ENCODE measurements around the gene DPM3.

The DPM3 gene

GRCh38 chr1:155103325-155103724, 37.0 kb downstream of the DPM3 start:
- Histone ChIP-seq H3K4me3 (ENCODE audit: low read depth, low read length) (no peak overlapping the region), H3K36me3 (replicated peaks) (no peaks in the 10 kb centered on the region), H3K27ac (no peak overlapping the region), H3K27me3 (replicated peaks) (peaks cover 3% of the 10 kb centered on the region)
- DNase-seq, result no peak
- in situ Hi-C loops (cut with HindIII; ENCODE audit: low pct_ligation_motif_present, low sequenced_read_pairs), result no loop called here
- TF ChIP-seq CTCF (IDR thresholded peaks at IDR 0.05; ENCODE audit: low read depth, low read length, missing control alignments), result no peak

- H3K36me3 ChIP-seq (replicated peaks), result no peaks in the 10 kb centered on the region
- H3K27me3 ChIP-seq (replicated peaks), result peaks cover 10% of the 10 kb centered on the region
- no peak overlapping the region for H3K27ac ChIP-seq
- in situ Hi-C loops (cut with HindIII; ENCODE audit: low pct_ligation_motif_present, low sequenced_read_pairs), result no loop called here
- H3K4me3 ChIP-seq (ENCODE audit: low read depth, low read length), result no peak overlapping the region
- DNase-seq, result no peak
- TF ChIP-seq CTCF (IDR thresholded peaks at IDR 0.05; ENCODE audit: low read depth, low read length, missing control alignments), result no peak
Measured at GRCh38 chr1:155099331-155099730, 41.0 kb downstream of the DPM3 start.

GRCh38 chr1:155094622-155094948, 45.7 kb downstream of the DPM3 start:
- Histone ChIP-seq H3K27me3 (replicated peaks) (peaks cover 10% of the 10 kb centered on the region), H3K36me3 (replicated peaks) (no peaks in the 10 kb centered on the region), H3K27ac (no peak overlapping the region), H3K4me3 (ENCODE audit: low read depth, low read length) (no peak overlapping the region)
- in situ Hi-C loops (cut with HindIII; ENCODE audit: low pct_ligation_motif_present, low sequenced_read_pairs), result no loop called here
- DNase-seq, result no peak
- TF ChIP-seq CTCF (IDR thresholded peaks at IDR 0.05; ENCODE audit: low read depth, low read length, missing control alignments), result no peak

- H3K27ac ChIP-seq, result no peak overlapping the region
- no peak for DNase-seq
- in situ Hi-C loops (cut with HindIII; ENCODE audit: low pct_ligation_motif_present, low sequenced_read_pairs), result no loop called here
- no peaks in the 10 kb centered on the region for H3K36me3 ChIP-seq (replicated peaks)
- no peak overlapping the region for H3K4me3 ChIP-seq (ENCODE audit: low read depth, low read length)
- peaks cover 10% of the 10 kb centered on the region for H3K27me3 ChIP-seq (replicated peaks)
- peak; percentile 58 for TF ChIP-seq CTCF (IDR thresholded peaks at IDR 0.05; ENCODE audit: low read depth, low read length, missing control alignments)
Measured at GRCh38 chr1:155093911-155094621, 46.3 kb downstream of the DPM3 start.

- in situ Hi-C loops (cut with HindIII; ENCODE audit: low pct_ligation_motif_present, low sequenced_read_pairs), result no loop called here
- H3K4me3 ChIP-seq (ENCODE audit: low read depth, low read length), result no peak overlapping the region
- peaks cover 10% of the 10 kb centered on the region for H3K27me3 ChIP-seq (replicated peaks)
- H3K27ac ChIP-seq, result no peak overlapping the region
- no peak for DNase-seq
- TF ChIP-seq CTCF (IDR thresholded peaks at IDR 0.05; ENCODE audit: low read depth, low read length, missing control alignments), result no peak
- H3K36me3 ChIP-seq (replicated peaks), result no peaks in the 10 kb centered on the region
Measured at GRCh38 chr1:155092641-155093040, 47.7 kb downstream of the DPM3 start.

- H3K27me3 ChIP-seq (replicated peaks), result peaks cover 10% of the 10 kb centered on the region
- no peak for TF ChIP-seq CTCF (IDR thresholded peaks at IDR 0.05; ENCODE audit: low read depth, low read length, missing control alignments)
- no peak overlapping the region for H3K4me3 ChIP-seq (ENCODE audit: low read depth, low read length)
- H3K27ac ChIP-seq, result no peak overlapping the region
- DNase-seq, result no peak
- in situ Hi-C loops (cut with HindIII; ENCODE audit: low pct_ligation_motif_present, low sequenced_read_pairs), result no loop called here
- H3K36me3 ChIP-seq (replicated peaks), result no peaks in the 10 kb centered on the region
Measured at GRCh38 chr1:155092131-155092530, 48.2 kb downstream of the DPM3 start.

Data from brain microvascular endothelial cell (primary cell).